Measurements from ENCODE around the gene CRACR2A.

Gene CRACR2A

GRCh38 chr12:3668479-3669165, 84.3 kb downstream of the CRACR2A start:
- Histone ChIP-seq H2BK5ac (ENCODE audit: low read depth, low read length, poor library complexity) (no peak overlapping the region), H2BK12ac (ENCODE audit: low read length) (no peak overlapping the region), H4K8ac (ENCODE audit: low read depth, low read length) (no peak overlapping the region), H4K91ac (ENCODE audit: low read depth, low read length) (no peak overlapping the region), H3K4me3 (ENCODE audit: low read depth, low read length) (no peak overlapping the region), H3K4ac (ENCODE audit: low read depth, low read length) (no peak overlapping the region), H3K36me3 (ENCODE audit: control insufficient read depth in 1 of 2, insufficient read depth in 2 of 2, low read length in 2 of 2) (no peaks in the 10 kb centered on the region), H3K23ac (ENCODE audit: low read length) (no peak overlapping the region), H3K4me2 (ENCODE audit: low read length) (no peak overlapping the region), H3K27ac (ENCODE audit: low read depth, low read length) (no peak overlapping the region), H3K79me1 (ENCODE audit: low read length) (no peaks in the 10 kb centered on the region), H3K4me1 (ENCODE audit: control insufficient read depth in 1 of 2, insufficient read depth in 2 of 2, low read length in 2 of 2) (peaks cover 0 to 13% of the 10 kb centered on the region in 2 experiments), H2AK5ac (ENCODE audit: low read length) (no peak overlapping the region), H3K14ac (ENCODE audit: low read length) (no peak overlapping the region), H4K12ac (ENCODE audit: low read depth, low read length) (no peak overlapping the region), H2BK120ac (ENCODE audit: insufficient read depth, low read length, poor library complexity) (no peak overlapping the region), H2AFZ (ENCODE audit: insufficient read depth, low read length, poor library complexity) (no peak overlapping the region), H3K9me3 (ENCODE audit: insufficient read depth, low read depth, low read length) (no peaks in the 10 kb centered on the region), H3K9ac (ENCODE audit: low read length) (no peak overlapping the region), H3K27me3 (ENCODE audit: insufficient read depth, low read length) (no peaks in the 10 kb centered on the region), H3K18ac (ENCODE audit: low read length) (no peak overlapping the region), H3K79me2 (ENCODE audit: control insufficient read depth, insufficient read depth, low read length, poor library complexity) (no peaks in the 10 kb centered on the region)
- WGBS (ENCODE audit: extremely low coverage, insufficient coverage, insufficient read length) = no CpG with 5 or more reads among the region's 5 CpGs
- no peak for DNase-seq

- Histone ChIP-seq H4K8ac (ENCODE audit: low read depth, low read length) (no peak overlapping the region), H4K12ac (ENCODE audit: low read depth, low read length) (no peak overlapping the region), H4K91ac (ENCODE audit: low read depth, low read length) (no peak overlapping the region), H3K36me3 (ENCODE audit: control insufficient read depth in 1 of 2, insufficient read depth in 2 of 2, low read length in 2 of 2) (no peaks in the 10 kb centered on the region), H2BK12ac (ENCODE audit: low read length) (no peak overlapping the region), H3K79me1 (ENCODE audit: low read length) (no peaks in the 10 kb centered on the region), H2AK5ac (ENCODE audit: low read length) (no peak overlapping the region), H3K14ac (ENCODE audit: low read length) (no peak overlapping the region), H3K18ac (ENCODE audit: low read length) (no peak overlapping the region), H3K79me2 (ENCODE audit: control insufficient read depth, insufficient read depth, low read length, poor library complexity) (no peaks in the 10 kb centered on the region), H2AFZ (ENCODE audit: insufficient read depth, low read length, poor library complexity) (no peak overlapping the region), H3K4me3 (ENCODE audit: low read depth, low read length) (no peak overlapping the region), H3K4ac (ENCODE audit: low read depth, low read length) (no peak overlapping the region), H3K4me2 (ENCODE audit: low read length) (no peak overlapping the region), H2BK5ac (ENCODE audit: low read depth, low read length, poor library complexity) (no peak overlapping the region), H3K27ac (ENCODE audit: low read depth, low read length) (no peak overlapping the region), H3K9me3 (ENCODE audit: insufficient read depth, low read depth, low read length) (no peaks in the 10 kb centered on the region), H3K27me3 (ENCODE audit: insufficient read depth, low read length) (no peaks in the 10 kb centered on the region), H3K23ac (ENCODE audit: low read length) (no peak overlapping the region), H3K4me1 (ENCODE audit: control insufficient read depth in 1 of 2, insufficient read depth in 2 of 2, low read length in 2 of 2) (peaks cover 0 to 13% of the 10 kb centered on the region in 2 experiments), H3K9ac (ENCODE audit: low read length) (no peak overlapping the region), H2BK120ac (ENCODE audit: insufficient read depth, low read length, poor library complexity) (no peak overlapping the region)
- no CpG with 5 or more reads among the region's 4 CpGs for WGBS (ENCODE audit: extremely low coverage, insufficient coverage, insufficient read length)
- no peak for DNase-seq
Measured at GRCh38 chr12:3667485-3667884, 85.4 kb downstream of the CRACR2A start.

GRCh38 chr12:3666441-3666840, 86.5 kb downstream of the CRACR2A start:
- H4K12ac ChIP-seq (ENCODE audit: low read depth, low read length) = no peak overlapping the region
- peaks cover 0 to 13% of the 10 kb centered on the region in 2 experiments for H3K4me1 ChIP-seq (ENCODE audit: control insufficient read depth in 1 of 2, insufficient read depth in 2 of 2, low read length in 2 of 2)
- no peak overlapping the region for H3K18ac ChIP-seq (ENCODE audit: low read length)

GRCh38 chr12:3662521-3662921, 90.4 kb downstream of the CRACR2A start:
- Histone ChIP-seq H3K4me3 (ENCODE audit: low read depth, low read length) (no peak overlapping the region), H3K4me2 (ENCODE audit: low read length) (no peak overlapping the region), H4K91ac (ENCODE audit: low read depth, low read length) (no peak overlapping the region)

More at GRCh38 chr12:3666441-3666840, 86.5 kb downstream of the CRACR2A start:
- Histone ChIP-seq H2BK5ac (ENCODE audit: low read depth, low read length, poor library complexity) (no peak overlapping the region), H3K36me3 (ENCODE audit: control insufficient read depth in 1 of 2, insufficient read depth in 2 of 2, low read length in 2 of 2) (no peaks in the 10 kb centered on the region), H3K79me1 (ENCODE audit: low read length) (no peaks in the 10 kb centered on the region), H3K27me3 (ENCODE audit: insufficient read depth, low read length) (no peaks in the 10 kb centered on the region), H2AK5ac (ENCODE audit: low read length) (no peak overlapping the region), H2BK120ac (ENCODE audit: insufficient read depth, low read length, poor library complexity) (no peak overlapping the region), H3K79me2 (ENCODE audit: control insufficient read depth, insufficient read depth, low read length, poor library complexity) (no peaks in the 10 kb centered on the region), H3K4ac (ENCODE audit: low read depth, low read length) (no peak overlapping the region), H3K4me3 (ENCODE audit: low read depth, low read length) (no peak overlapping the region), H3K27ac (ENCODE audit: low read depth, low read length) (no peak overlapping the region), H2AFZ (ENCODE audit: insufficient read depth, low read length, poor library complexity) (no peak overlapping the region), H3K4me2 (ENCODE audit: low read length) (no peak overlapping the region), H2BK12ac (ENCODE audit: low read length) (no peak overlapping the region), H3K14ac (ENCODE audit: low read length) (no peak overlapping the region), H4K8ac (ENCODE audit: low read depth, low read length) (no peak overlapping the region), H4K91ac (ENCODE audit: low read depth, low read length) (no peak overlapping the region), H3K23ac (ENCODE audit: low read length) (no peak overlapping the region), H3K9ac (ENCODE audit: low read length) (no peak overlapping the region), H3K9me3 (ENCODE audit: insufficient read depth, low read depth, low read length) (no peaks in the 10 kb centered on the region)
- no CpG with 5 or more reads among the region's 7 CpGs for WGBS (ENCODE audit: extremely low coverage, insufficient coverage, insufficient read length)
- no peak for DNase-seq

More at GRCh38 chr12:3662521-3662921, 90.4 kb downstream of the CRACR2A start:
- no peaks in the 10 kb centered on the region for H3K79me2 ChIP-seq (ENCODE audit: control insufficient read depth, insufficient read depth, low read length, poor library complexity)
- H3K18ac ChIP-seq (ENCODE audit: low read length) = no peak overlapping the region
- no peaks in the 10 kb centered on the region for H3K4me1 ChIP-seq (ENCODE audit: control insufficient read depth in 1 of 2, insufficient read depth in 2 of 2, low read length in 2 of 2)
- no peak overlapping the region for H2BK120ac ChIP-seq (ENCODE audit: insufficient read depth, low read length, poor library complexity)
- H3K36me3 ChIP-seq (ENCODE audit: control insufficient read depth in 1 of 2, insufficient read depth in 2 of 2, low read length in 2 of 2) = no peaks in the 10 kb centered on the region
- H2AFZ ChIP-seq (ENCODE audit: insufficient read depth, low read length, poor library complexity) = no peak overlapping the region
- no peak overlapping the region for H3K14ac ChIP-seq (ENCODE audit: low read length)
- H3K9me3 ChIP-seq (ENCODE audit: insufficient read depth, low read depth, low read length) = no peaks in the 10 kb centered on the region
- H2BK5ac ChIP-seq (ENCODE audit: low read depth, low read length, poor library complexity) = no peak overlapping the region
- WGBS (ENCODE audit: extremely low coverage, insufficient coverage, insufficient read length) = no CpG with 5 or more reads among the region's 5 CpGs
- no peak overlapping the region for H2BK12ac ChIP-seq (ENCODE audit: low read length)
- no peak overlapping the region for H2AK5ac ChIP-seq (ENCODE audit: low read length)
- H3K27ac ChIP-seq (ENCODE audit: low read depth, low read length) = no peak overlapping the region
- H3K9ac ChIP-seq (ENCODE audit: low read length) = no peak overlapping the region
- H3K23ac ChIP-seq (ENCODE audit: low read length) = no peak overlapping the region
- no peaks in the 10 kb centered on the region for H3K27me3 ChIP-seq (ENCODE audit: insufficient read depth, low read length)
- H3K4ac ChIP-seq (ENCODE audit: low read depth, low read length) = no peak overlapping the region
- peak in 1 of 2 donors; percentile 4 for DNase-seq
- H4K8ac ChIP-seq (ENCODE audit: low read depth, low read length) = no peak overlapping the region
- no peaks in the 10 kb centered on the region for H3K79me1 ChIP-seq (ENCODE audit: low read length)
- H4K12ac ChIP-seq (ENCODE audit: low read depth, low read length) = no peak overlapping the region
